Chondrocyte (in vitro differentiated cells): ENCODE measurements around the gene TSPAN33. TPM values are rescaled to one million over a fixed set of nuclear protein-coding genes. Genes with fewer than 3 reads are reported as not detected.
A peak's percentile ranks its signal among the peaks of the same experiment; 100 is the strongest.

Source experiments
- DNase-seq: peaks from one replicate; pipeline ENCODE4 v3.0.0; 2021; ENCODE audit warnings: mixed read lengths, low spot score
- H3K27ac Mint-ChIP-seq: one replicate; pipeline ENCODE4 v1.8.0; 2021; ENCODE audit warnings: mild to moderate bottlenecking, moderate library complexity, mixed read lengths; ENCODE audit not compliant: unreplicated experiment
- H3K27me3 Mint-ChIP-seq: 2 replicates; pipeline ENCODE4 v1.8.0; 2021; ENCODE audit warnings: low read depth, mixed read lengths
- H3K36me3 Mint-ChIP-seq: 2 replicates; pipeline ENCODE4 v1.8.0; 2021; ENCODE audit warnings: low read depth, mixed read lengths
- H3K4me1 Mint-ChIP-seq: 2 replicates; pipeline ENCODE4 v1.8.0; 2021; ENCODE audit warnings: low read depth, mild to moderate bottlenecking, mixed read lengths
- H3K4me3 Mint-ChIP-seq: one replicate; pipeline ENCODE4 v1.8.0; 2021; ENCODE audit warnings: mild to moderate bottlenecking, moderate library complexity, mixed read lengths; ENCODE audit not compliant: unreplicated experiment
- H3K9me3 Mint-ChIP-seq: 2 replicates; pipeline ENCODE4 v1.8.0; 2021; ENCODE audit warnings: low read depth, mixed read lengths
- CTCF ChIP-seq: fragments of 200-600 bp; sonication (generic); IDR thresholded peaks from 2 replicates; pipeline ENCODE4 v1.5.0; 2021; ENCODE audit warnings: antibody characterized with exemption, mild to moderate bottlenecking, moderate library complexity
- total RNA-seq: library from RNA; stranded (reverse); gene quantifications from 3 replicates; pipeline ENCODE4 v1.2.1, GENCODE V29; 2021

Gene TSPAN33
- total RNA-seq, 1 donor from 2014 or later = 4.2 TPM

GRCh38 chr7:129136887-129137642, 7.4 kb upstream of the TSPAN33 start:
- no peak overlapping the region for H3K4me3 Mint-ChIP-seq
- H3K27ac Mint-ChIP-seq = no peak overlapping the region
- no peak for TF ChIP-seq CTCF
- no peak for DNase-seq
- peaks cover 14% of the 10 kb centered on the region for H3K27me3 Mint-ChIP-seq
- peaks cover 1% of the 10 kb centered on the region for H3K36me3 Mint-ChIP-seq
- no peaks in the 10 kb centered on the region for H3K9me3 Mint-ChIP-seq
- H3K4me1 Mint-ChIP-seq = peaks cover 5% of the 10 kb centered on the region

- TF ChIP-seq CTCF = no peak
- no peaks in the 10 kb centered on the region for H3K9me3 Mint-ChIP-seq
- no peak overlapping the region for H3K4me3 Mint-ChIP-seq
- peaks cover 62% of the 10 kb centered on the region for H3K27me3 Mint-ChIP-seq
- H3K4me1 Mint-ChIP-seq = peaks cover 4% of the 10 kb centered on the region
- no peak for DNase-seq
- no peaks in the 10 kb centered on the region for H3K36me3 Mint-ChIP-seq
- H3K27ac Mint-ChIP-seq = no peak overlapping the region
These were observed 798 bp upstream of the TSPAN33 start for GRCh38 chr7:129143724-129144094.

- Mint-ChIP-seq H3K4me3 (peak overlapping the region; percentile 67), H3K27me3 (peaks cover 63% of the 10 kb centered on the region), H3K27ac (peak overlapping the region; percentile 51), H3K9me3 (no peaks in the 10 kb centered on the region), H3K4me1 (peaks cover 4% of the 10 kb centered on the region), H3K36me3 (no peaks in the 10 kb centered on the region)
- peak; percentile 70 for TF ChIP-seq CTCF
- no peak for DNase-seq
These were observed 544 bp downstream of the TSPAN33 start for GRCh38 chr7:129144834-129145668.

- Mint-ChIP-seq H3K9me3 (no peaks in the 10 kb centered on the region), H3K27ac (no peak overlapping the region), H3K4me3 (no peak overlapping the region), H3K36me3 (no peaks in the 10 kb centered on the region), H3K4me1 (peaks cover 4% of the 10 kb centered on the region), H3K27me3 (peaks cover 64% of the 10 kb centered on the region)
- DNase-seq = no peak
- no peak for TF ChIP-seq CTCF
These were observed 1.9 kb downstream of the TSPAN33 start for GRCh38 chr7:129146237-129146979.

GRCh38 chr7:129147731-129148130, 3.2 kb downstream of the TSPAN33 start:
- peaks cover 4% of the 10 kb centered on the region for H3K4me1 Mint-ChIP-seq
- H3K4me3 Mint-ChIP-seq = no peak overlapping the region
- no peak for DNase-seq
- no peak for TF ChIP-seq CTCF
- no peaks in the 10 kb centered on the region for H3K36me3 Mint-ChIP-seq
- no peak overlapping the region for H3K27ac Mint-ChIP-seq
- peaks cover 56% of the 10 kb centered on the region for H3K27me3 Mint-ChIP-seq
- H3K9me3 Mint-ChIP-seq = no peaks in the 10 kb centered on the region
